GM12878 (cell line): ENCODE data around the gene UBTF. TPM values are rescaled to one million over a fixed set of nuclear protein-coding genes. Genes with fewer than 3 reads are reported as not detected.

Experiments
- BCL11A ChIP-seq: IDR thresholded peaks from 2 replicates; pipeline ENCODE4 v1.6.1; 2011; ENCODE audit warnings: low read depth, low read length
- CHD1 ChIP-seq: IDR thresholded peaks from 2 replicates; pipeline ENCODE4 v1.6.1; 2012; ENCODE audit warnings: low read depth, low read length, improper control_type of control experiment
- MYB ChIP-seq: fragments of 150-350 bp; IDR thresholded peaks from 2 replicates; pipeline ENCODE4 v1.6.1; 2014; ENCODE audit warnings: mild to moderate bottlenecking, low read depth, low read length, borderline replicate concordance
- NFYA ChIP-seq: IDR thresholded peaks from 2 replicates; pipeline ENCODE4 v1.6.1; 2011; ENCODE audit warnings: low read depth, mild to moderate bottlenecking, low read length, improper control_type of control experiment, borderline replicate concordance
- PML ChIP-seq: IDR thresholded peaks from 2 replicates; pipeline ENCODE4 v1.6.1; 2012; ENCODE audit warnings: low read length, inconsistent platforms
- POLR2AphosphoS2 ChIP-seq: IDR thresholded peaks from 2 replicates; pipeline ENCODE4 v1.6.1; 2011; ENCODE audit warnings: low read depth, mild to moderate bottlenecking, low read length, improper control_type of control experiment, moderate library complexity
- RAD21 ChIP-seq: IDR thresholded peaks from 2 replicates; pipeline ENCODE4 v1.6.1; 2011; ENCODE audit warnings: mild to moderate bottlenecking, low read depth, low read length, moderate library complexity; ENCODE audit not compliant: insufficient read depth
- RFX5 ChIP-seq: IDR thresholded peaks from 2 replicates; pipeline ENCODE4 v1.6.1; 2011; ENCODE audit warnings: low read depth, low read length, improper control_type of control experiment
- STAT3 ChIP-seq: IDR thresholded peaks from 2 replicates; pipeline ENCODE4 v1.6.1; 2011; ENCODE audit warnings: low read depth, low read length, improper control_type of control experiment
- TBL1XR1 ChIP-seq: IDR thresholded peaks from 2 replicates; pipeline ENCODE4 v1.6.1; 2012; ENCODE audit warnings: low read depth, low read length, improper control_type of control experiment
- ZNF384 ChIP-seq: IDR thresholded peaks from 2 replicates; pipeline ENCODE4 v1.6.1; 2012; ENCODE audit warnings: low read depth, mild to moderate bottlenecking, low read length, improper control_type of control experiment, borderline replicate concordance
- polyA plus RNA-seq, 11 experiments: library from polyadenylated mRNA; depleted of rRNA in 4 of 11; unstranded in 6 of 11; stranded (reverse) in 5 of 11; fragments of >200 nt; fragmentation: Nextera tagmentation in 4 of 11; fragmentation: Illumina TruSeq in 1 of 11; extraction: Ambion mirVana in 4 of 11; extraction: Trizol in 1 of 11; gene quantifications; 1 replicate in 1 of 11; 2 replicates in 10 of 11; pipeline versions ENCODE4 v1.2.1 to v1.2.3, GENCODE V29; 2011 to 2016; ENCODE audit warnings: inconsistent platforms in 2 of 11, missing spikeins in 2 of 11, low read depth in 1 of 11
- total RNA-seq, 4 experiments: library from RNA; depleted of rRNA in 3 of 4; stranded (reverse); fragments of >200 nt in 3 of 4; fragmentation: Illumina TruSeq in 1 of 4; extraction: Trizol in 1 of 4; gene quantifications; 2 replicates each; pipeline versions ENCODE4 v1.2.1 to v1.2.3, GENCODE V29; 2013 to 2021
- TF ChIP-seq, protein P1 (sequence below): fragments of 450-650 bp; formaldehyde crosslinking; IDR thresholded peaks from 2 replicates; pipeline ENCODE4 v1.4.0; 2020; ENCODE audit warnings: mild to moderate bottlenecking, moderate library complexity
- TF ChIP-seq, protein P2 (sequence below): IDR thresholded peaks from 2 replicates; pipeline ENCODE4 v1.6.1; 2012; ENCODE audit warnings: low read length, inconsistent platforms
- TF ChIP-seq, protein P3 (sequence below): fragments of 450-650 bp; formaldehyde crosslinking; IDR thresholded peaks from 2 replicates; pipeline ENCODE4 v1.4.0; 2022; ENCODE audit warnings: mild to moderate bottlenecking, moderate library complexity

UBTF gene
- total and polyA plus RNA-seq, 10 of the 15 experiments (the other 5 are each of a cell fraction or from before 2014, with no cell fraction given): 2.2 to 124 (median 79.6) TPM

DNA sequence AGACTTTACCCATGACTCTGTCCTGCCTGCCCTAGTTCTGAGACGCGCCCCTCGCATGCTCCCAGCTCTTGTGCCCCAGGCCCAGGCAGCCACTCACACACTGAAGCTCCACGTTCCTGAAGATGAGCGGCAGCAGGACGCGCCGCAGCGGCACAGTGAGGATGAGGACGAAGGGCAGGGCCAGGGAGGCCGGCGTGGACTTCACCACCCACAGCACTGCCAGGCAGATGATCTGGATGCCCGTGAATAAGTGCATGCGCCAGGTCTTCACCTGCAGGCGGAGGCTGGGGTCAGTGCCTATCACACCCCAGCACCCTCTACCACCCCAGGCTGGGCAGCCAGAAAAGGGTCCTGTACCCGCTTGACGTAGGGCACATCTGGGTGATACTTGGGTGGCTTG is 31.6 kb upstream of the UBTF start (continued):
- TF ChIP-seq, protein P1, sequence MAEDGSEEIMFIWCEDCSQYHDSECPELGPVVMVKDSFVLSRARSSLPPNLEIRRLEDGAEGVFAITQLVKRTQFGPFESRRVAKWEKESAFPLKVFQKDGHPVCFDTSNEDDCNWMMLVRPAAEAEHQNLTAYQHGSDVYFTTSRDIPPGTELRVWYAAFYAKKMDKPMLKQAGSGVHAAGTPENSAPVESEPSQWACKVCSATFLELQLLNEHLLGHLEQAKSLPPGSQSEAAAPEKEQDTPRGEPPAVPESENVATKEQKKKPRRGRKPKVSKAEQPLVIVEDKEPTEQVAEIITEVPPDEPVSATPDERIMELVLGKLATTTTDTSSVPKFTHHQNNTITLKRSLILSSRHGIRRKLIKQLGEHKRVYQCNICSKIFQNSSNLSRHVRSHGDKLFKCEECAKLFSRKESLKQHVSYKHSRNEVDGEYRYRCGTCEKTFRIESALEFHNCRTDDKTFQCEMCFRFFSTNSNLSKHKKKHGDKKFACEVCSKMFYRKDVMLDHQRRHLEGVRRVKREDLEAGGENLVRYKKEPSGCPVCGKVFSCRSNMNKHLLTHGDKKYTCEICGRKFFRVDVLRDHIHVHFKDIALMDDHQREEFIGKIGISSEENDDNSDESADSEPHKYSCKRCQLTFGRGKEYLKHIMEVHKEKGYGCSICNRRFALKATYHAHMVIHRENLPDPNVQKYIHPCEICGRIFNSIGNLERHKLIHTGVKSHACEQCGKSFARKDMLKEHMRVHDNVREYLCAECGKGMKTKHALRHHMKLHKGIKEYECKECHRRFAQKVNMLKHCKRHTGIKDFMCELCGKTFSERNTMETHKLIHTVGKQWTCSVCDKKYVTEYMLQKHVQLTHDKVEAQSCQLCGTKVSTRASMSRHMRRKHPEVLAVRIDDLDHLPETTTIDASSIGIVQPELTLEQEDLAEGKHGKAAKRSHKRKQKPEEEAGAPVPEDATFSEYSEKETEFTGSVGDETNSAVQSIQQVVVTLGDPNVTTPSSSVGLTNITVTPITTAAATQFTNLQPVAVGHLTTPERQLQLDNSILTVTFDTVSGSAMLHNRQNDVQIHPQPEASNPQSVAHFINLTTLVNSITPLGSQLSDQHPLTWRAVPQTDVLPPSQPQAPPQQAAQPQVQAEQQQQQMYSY (CRISPR knock-in tag): no peak
- TF ChIP-seq BCL11A: no peak
- no peak for TF ChIP-seq TBL1XR1
- TF ChIP-seq CHD1: no peak
- TF ChIP-seq, protein P2, sequence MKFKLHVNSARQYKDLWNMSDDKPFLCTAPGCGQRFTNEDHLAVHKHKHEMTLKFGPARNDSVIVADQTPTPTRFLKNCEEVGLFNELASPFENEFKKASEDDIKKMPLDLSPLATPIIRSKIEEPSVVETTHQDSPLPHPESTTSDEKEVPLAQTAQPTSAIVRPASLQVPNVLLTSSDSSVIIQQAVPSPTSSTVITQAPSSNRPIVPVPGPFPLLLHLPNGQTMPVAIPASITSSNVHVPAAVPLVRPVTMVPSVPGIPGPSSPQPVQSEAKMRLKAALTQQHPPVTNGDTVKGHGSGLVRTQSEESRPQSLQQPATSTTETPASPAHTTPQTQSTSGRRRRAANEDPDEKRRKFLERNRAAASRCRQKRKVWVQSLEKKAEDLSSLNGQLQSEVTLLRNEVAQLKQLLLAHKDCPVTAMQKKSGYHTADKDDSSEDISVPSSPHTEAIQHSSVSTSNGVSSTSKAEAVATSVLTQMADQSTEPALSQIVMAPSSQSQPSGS: no peak
- TF ChIP-seq, protein P3, sequence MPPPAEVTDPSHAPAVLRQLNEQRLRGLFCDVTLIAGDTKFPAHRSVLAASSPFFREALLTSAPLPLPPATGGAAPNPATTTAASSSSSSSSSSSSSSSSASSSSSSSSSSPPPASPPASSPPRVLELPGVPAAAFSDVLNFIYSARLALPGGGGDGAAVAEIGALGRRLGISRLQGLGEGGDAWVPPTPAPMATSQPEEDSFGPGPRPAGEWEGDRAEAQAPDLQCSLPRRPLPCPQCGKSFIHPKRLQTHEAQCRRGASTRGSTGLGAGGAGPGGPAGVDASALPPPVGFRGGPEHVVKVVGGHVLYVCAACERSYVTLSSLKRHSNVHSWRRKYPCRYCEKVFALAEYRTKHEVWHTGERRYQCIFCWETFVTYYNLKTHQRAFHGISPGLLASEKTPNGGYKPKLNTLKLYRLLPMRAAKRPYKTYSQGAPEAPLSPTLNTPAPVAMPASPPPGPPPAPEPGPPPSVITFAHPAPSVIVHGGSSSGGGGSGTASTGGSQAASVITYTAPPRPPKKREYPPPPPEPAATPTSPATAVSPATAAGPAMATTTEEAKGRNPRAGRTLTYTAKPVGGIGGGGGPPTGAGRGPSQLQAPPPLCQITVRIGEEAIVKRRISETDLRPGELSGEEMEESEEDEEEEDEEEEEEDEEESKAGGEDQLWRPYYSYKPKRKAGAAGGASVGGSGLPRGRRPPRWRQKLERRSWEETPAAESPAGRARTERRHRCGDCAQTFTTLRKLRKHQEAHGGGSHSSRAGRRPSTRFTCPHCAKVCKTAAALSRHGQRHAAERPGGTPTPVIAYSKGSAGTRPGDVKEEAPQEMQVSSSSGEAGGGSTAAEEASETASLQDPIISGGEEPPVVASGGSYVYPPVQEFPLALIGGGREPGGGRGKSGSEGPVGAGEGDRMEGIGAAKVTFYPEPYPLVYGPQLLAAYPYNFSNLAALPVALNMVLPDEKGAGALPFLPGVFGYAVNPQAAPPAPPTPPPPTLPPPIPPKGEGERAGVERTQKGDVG (CRISPR knock-in tag): no peak
- no peak for TF ChIP-seq RFX5
- no peak for TF ChIP-seq ZNF384
- TF ChIP-seq STAT3: no peak
- TF ChIP-seq POLR2AphosphoS2: no peak
- TF ChIP-seq PML: no peak
- no peak for TF ChIP-seq RAD21
- no peak for TF ChIP-seq MYB
- no peak for TF ChIP-seq NFYA
